ENCODE data around the gene TAAR8.
"Not testable (repeated sequence)": the region's sequence is repeated elsewhere in the genome, so short reads cannot be mapped to it uniquely, and the experiment has no call there.

Gene TAAR8

GRCh38 chr6:132548746-132549463 is 3.6 kb upstream of the TAAR8 start:
- DNase-seq (ENCODE audit: low spot score), result no peak

- DNase-seq (ENCODE audit: low spot score), result no peak
These were observed 1.3 kb upstream of the TAAR8 start for GRCh38 chr6:132551214-132551613.

- DNase-seq (ENCODE audit: low spot score), result not testable (repeated sequence)
These were observed 7.6 kb downstream of the TAAR8 start for GRCh38 chr6:132560087-132560486.

- DNase-seq (ENCODE audit: low spot score), result no peak
These were observed 13.9 kb downstream of the TAAR8 start for GRCh38 chr6:132566404-132566803.

GRCh38 chr6:132567566-132567965 is 15.1 kb downstream of the TAAR8 start:
- DNase-seq (ENCODE audit: low spot score), result no peak

GRCh38 chr6:132568611-132569010 is 16.1 kb downstream of the TAAR8 start:
- DNase-seq (ENCODE audit: low spot score), result no peak

GRCh38 chr6:132569170-132569569 is 16.7 kb downstream of the TAAR8 start:
- DNase-seq (ENCODE audit: low spot score), result no peak

GRCh38 chr6:132570221-132570777 is 17.8 kb downstream of the TAAR8 start, which contains the start of gene TAAR6:
TAAR6 (plus strand) TSS chr6:132570322; CDS start chr6:132570322, 0 bp downstream.
- no peak for DNase-seq (ENCODE audit: low spot score)

GRCh38 chr6:132571774-132572173 is 19.3 kb downstream of the TAAR8 start:
- DNase-seq (ENCODE audit: low spot score), result no peak

GRCh38 chr6:132584698-132585097 is 32.2 kb downstream of the TAAR8 start:
- no peak for DNase-seq (ENCODE audit: low spot score)

- DNase-seq (ENCODE audit: low spot score), result no peak
These were observed 35.0 kb downstream of the TAAR8 start for GRCh38 chr6:132587424-132587823.

- no peak for DNase-seq (ENCODE audit: low spot score)
These were observed 37.0 kb downstream of the TAAR8 start, which contains the start of gene TAAR5 for GRCh38 chr6:132589454-132589853. TAAR5 (minus strand) TSS chr6:132589741; CDS start chr6:132589686, 55 bp downstream.

- DNase-seq (ENCODE audit: low spot score), result no peak
These were observed 37.9 kb downstream of the TAAR8 start for GRCh38 chr6:132590362-132590761.

GRCh38 chr6:132592855-132593254 is 40.4 kb downstream of the TAAR8 start:
- no peak for DNase-seq (ENCODE audit: low spot score)

GRCh38 chr6:132596201-132596600 is 43.7 kb downstream of the TAAR8 start:
- no peak for DNase-seq (ENCODE audit: low spot score)

GRCh38 chr6:132598473-132598872 is 46.0 kb downstream of the TAAR8 start:
- DNase-seq (ENCODE audit: low spot score), result no peak

- not testable (repeated sequence) for DNase-seq (ENCODE audit: low spot score)
These were observed 48.4 kb downstream of the TAAR8 start for GRCh38 chr6:132600900-132601299.

Data from CD4-positive, alpha-beta T cell treated with Interleukin-15 for 4 hours (primary cell).